ENCODE results near the gene PLAC9. TPM values are rescaled to one million over a fixed set of nuclear protein-coding genes. Genes with fewer than 3 reads are reported as not detected.

PLAC9 gene
- total RNA-seq, 1 donor from 2014 or later: not detected

DNA sequence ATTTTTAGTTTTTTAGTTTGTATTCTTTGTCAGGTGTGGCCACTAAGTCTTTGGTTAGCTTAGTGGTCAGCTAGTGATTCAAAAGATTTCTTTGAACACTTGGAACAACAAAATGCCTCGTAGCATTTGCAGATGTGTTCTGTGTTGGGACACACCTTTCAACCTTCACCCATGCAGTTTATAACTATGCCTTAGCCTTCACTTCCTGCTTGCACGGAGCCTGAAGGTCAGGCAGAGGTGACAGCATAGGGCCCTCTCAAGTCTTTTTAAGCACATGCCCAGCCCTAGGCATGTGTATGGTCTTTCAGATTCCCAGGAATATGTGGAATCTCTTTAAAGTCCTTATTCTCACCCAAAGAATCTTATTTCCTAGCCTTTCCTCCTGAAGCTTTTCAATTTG lies 17.6 kb downstream of the PLAC9 start:
- H3K4me1 Mint-ChIP-seq: no peaks in the 10 kb centered on the region
- H3K27ac Mint-ChIP-seq: no peak overlapping the region
- H3K9me3 Mint-ChIP-seq: peaks cover 9% of the 10 kb centered on the region
- DNase-seq (ENCODE audit: low spot score): no peak
- no peaks in the 10 kb centered on the region for H3K9me3 ChIP-seq (ENCODE audit: low read depth)
- H3K36me3 Mint-ChIP-seq: no peaks in the 10 kb centered on the region
- no peak overlapping the region for H3K4me2 ChIP-seq
- peaks cover 1% of the 10 kb centered on the region for H3K27me3 ChIP-seq
- H2AFZ ChIP-seq (replicated peaks): no peak overlapping the region
- no peaks in the 10 kb centered on the region for H4K20me1 ChIP-seq (ENCODE audit: low read depth)
- H3K4me3 Mint-ChIP-seq: no peak overlapping the region
- no peaks in the 10 kb centered on the region for H3K79me2 ChIP-seq (ENCODE audit: low read depth)
- H3K4me1 ChIP-seq: no peaks in the 10 kb centered on the region
- no peaks in the 10 kb centered on the region for H3K36me3 ChIP-seq
- H3F3A ChIP-seq (ENCODE audit: low read depth): no peaks in the 10 kb centered on the region
- H3K27me3 Mint-ChIP-seq (ENCODE audit: insufficient read depth, low read depth): no peaks in the 10 kb centered on the region
- no peak overlapping the region for H3K9ac ChIP-seq
- no peak overlapping the region for H3K27ac ChIP-seq
- H3K4me3 ChIP-seq: no peak overlapping the region
- TF ChIP-seq EZH2phosphoT487 (IDR thresholded peaks at IDR 0.05): no peak
- TF ChIP-seq, protein P1, sequence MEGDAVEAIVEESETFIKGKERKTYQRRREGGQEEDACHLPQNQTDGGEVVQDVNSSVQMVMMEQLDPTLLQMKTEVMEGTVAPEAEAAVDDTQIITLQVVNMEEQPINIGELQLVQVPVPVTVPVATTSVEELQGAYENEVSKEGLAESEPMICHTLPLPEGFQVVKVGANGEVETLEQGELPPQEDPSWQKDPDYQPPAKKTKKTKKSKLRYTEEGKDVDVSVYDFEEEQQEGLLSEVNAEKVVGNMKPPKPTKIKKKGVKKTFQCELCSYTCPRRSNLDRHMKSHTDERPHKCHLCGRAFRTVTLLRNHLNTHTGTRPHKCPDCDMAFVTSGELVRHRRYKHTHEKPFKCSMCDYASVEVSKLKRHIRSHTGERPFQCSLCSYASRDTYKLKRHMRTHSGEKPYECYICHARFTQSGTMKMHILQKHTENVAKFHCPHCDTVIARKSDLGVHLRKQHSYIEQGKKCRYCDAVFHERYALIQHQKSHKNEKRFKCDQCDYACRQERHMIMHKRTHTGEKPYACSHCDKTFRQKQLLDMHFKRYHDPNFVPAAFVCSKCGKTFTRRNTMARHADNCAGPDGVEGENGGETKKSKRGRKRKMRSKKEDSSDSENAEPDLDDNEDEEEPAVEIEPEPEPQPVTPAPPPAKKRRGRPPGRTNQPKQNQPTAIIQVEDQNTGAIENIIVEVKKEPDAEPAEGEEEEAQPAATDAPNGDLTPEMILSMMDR (IDR thresholded peaks at IDR 0.05): no peak
- TF ChIP-seq EZH2 (IDR thresholded peaks at IDR 0.05): no peak

DNA sequence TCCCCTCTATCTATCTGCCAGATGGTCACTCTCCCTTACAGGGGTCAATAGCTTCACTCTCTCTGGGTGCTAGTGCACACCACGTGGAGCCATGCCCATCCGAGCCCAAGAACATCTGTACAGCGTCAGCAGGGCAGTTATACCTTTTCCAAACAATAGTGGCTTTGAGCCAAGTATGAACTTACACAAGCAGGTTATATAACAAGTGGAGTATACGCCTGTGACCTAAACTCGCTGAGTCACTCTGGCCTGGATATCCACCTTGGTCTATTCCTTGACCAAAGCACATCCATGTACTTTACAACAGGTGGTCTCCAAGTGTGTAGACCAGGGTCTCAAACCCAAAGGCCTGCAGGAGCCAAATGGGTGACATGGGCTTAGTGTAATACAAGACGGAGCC lies 20.3 kb downstream of the PLAC9 start:
- H3K4me1 ChIP-seq: no peaks in the 10 kb centered on the region
- no peaks in the 10 kb centered on the region for H3K36me3 Mint-ChIP-seq
- H3K79me2 ChIP-seq (ENCODE audit: low read depth): no peaks in the 10 kb centered on the region
- DNase-seq (ENCODE audit: low spot score): no peak
- H3K9me3 ChIP-seq (ENCODE audit: low read depth): no peaks in the 10 kb centered on the region
- H3K4me3 Mint-ChIP-seq: no peak overlapping the region
- H3K27ac Mint-ChIP-seq: no peak overlapping the region
- no peaks in the 10 kb centered on the region for H3F3A ChIP-seq (ENCODE audit: low read depth)
- H3K9ac ChIP-seq: no peak overlapping the region
- no peak overlapping the region for H3K4me2 ChIP-seq
- peaks cover under 1% of the 10 kb centered on the region for H3K4me1 Mint-ChIP-seq
- TF ChIP-seq EZH2 (IDR thresholded peaks at IDR 0.05) (no peak), EZH2phosphoT487 (IDR thresholded peaks at IDR 0.05) (no peak)
- TF ChIP-seq, protein P1 (IDR thresholded peaks at IDR 0.05): no peak
- H2AFZ ChIP-seq (replicated peaks): no peak overlapping the region
- no peaks in the 10 kb centered on the region for H3K27me3 Mint-ChIP-seq (ENCODE audit: insufficient read depth, low read depth)
- H3K27me3 ChIP-seq: no peaks in the 10 kb centered on the region
- H4K20me1 ChIP-seq (ENCODE audit: low read depth): no peaks in the 10 kb centered on the region
- H3K4me3 ChIP-seq: no peak overlapping the region
- no peak overlapping the region for H3K27ac ChIP-seq
- no peaks in the 10 kb centered on the region for H3K36me3 ChIP-seq
- peaks cover 9% of the 10 kb centered on the region for H3K9me3 Mint-ChIP-seq

DNA sequence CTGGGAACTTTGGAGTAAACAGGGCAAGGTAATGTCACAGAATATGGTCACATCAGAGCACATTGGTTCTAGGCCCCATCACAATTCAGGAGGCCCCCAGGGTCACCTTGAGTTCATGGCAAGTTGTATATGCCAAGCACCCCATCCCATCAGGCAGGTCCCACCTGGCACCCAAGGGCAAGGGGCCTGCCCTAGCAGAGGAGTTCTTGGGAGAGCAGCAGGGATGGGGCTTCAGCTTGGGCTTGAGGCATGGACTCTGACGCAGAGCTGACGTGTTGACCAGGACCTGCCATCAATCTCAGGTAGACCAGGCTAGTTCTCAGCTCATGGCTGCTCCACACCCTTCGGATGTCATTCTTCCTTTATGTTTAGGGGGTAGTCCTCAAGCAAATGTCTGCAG lies 20.9 kb downstream of the PLAC9 start:
- H3K27me3 ChIP-seq: no peaks in the 10 kb centered on the region
- no peak for DNase-seq (ENCODE audit: low spot score)
- Mint-ChIP-seq H3K4me1 (peaks cover 7% of the 10 kb centered on the region), H3K4me3 (no peak overlapping the region), H3K27me3 (ENCODE audit: insufficient read depth, low read depth) (peaks cover under 1% of the 10 kb centered on the region), H3K27ac (no peak overlapping the region), H3K36me3 (no peaks in the 10 kb centered on the region), H3K9me3 (peaks cover 9% of the 10 kb centered on the region)
- no peak overlapping the region for H3K4me2 ChIP-seq
- no peak for TF ChIP-seq EZH2phosphoT487 (IDR thresholded peaks at IDR 0.05)
- no peak for TF ChIP-seq EZH2 (IDR thresholded peaks at IDR 0.05)
- TF ChIP-seq, protein P1 (IDR thresholded peaks at IDR 0.05): no peak
- H4K20me1 ChIP-seq (ENCODE audit: low read depth): no peaks in the 10 kb centered on the region
- H3K4me1 ChIP-seq: no peaks in the 10 kb centered on the region
- no peak overlapping the region for H3K9ac ChIP-seq
- H3K79me2 ChIP-seq (ENCODE audit: low read depth): no peaks in the 10 kb centered on the region
- H2AFZ ChIP-seq (replicated peaks): no peak overlapping the region
- no peak overlapping the region for H3K4me3 ChIP-seq
- H3K36me3 ChIP-seq: no peaks in the 10 kb centered on the region
- no peaks in the 10 kb centered on the region for H3K9me3 ChIP-seq (ENCODE audit: low read depth)
- no peaks in the 10 kb centered on the region for H3F3A ChIP-seq (ENCODE audit: low read depth)
- no peak overlapping the region for H3K27ac ChIP-seq

DNA sequence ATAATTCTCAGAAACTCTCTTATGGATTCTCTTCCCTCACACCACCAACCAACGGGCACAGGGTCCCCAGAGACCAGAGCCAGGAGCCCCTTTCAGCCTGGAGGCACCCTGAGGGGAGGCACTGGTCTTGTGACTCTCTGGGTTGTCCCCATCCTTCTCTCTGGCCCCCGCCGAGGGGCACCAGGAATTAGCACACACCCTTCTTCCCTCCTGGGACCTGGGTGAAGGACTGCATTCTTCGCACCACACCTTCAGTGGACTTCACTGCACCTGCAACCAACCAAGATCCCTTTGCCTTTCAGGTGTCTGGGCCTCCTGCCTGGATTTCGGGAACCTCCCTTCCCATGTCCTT lies 22.1 kb downstream of the PLAC9 start:
- H3K27ac Mint-ChIP-seq: no peak overlapping the region
- H3K36me3 Mint-ChIP-seq: no peaks in the 10 kb centered on the region
- H3K27ac ChIP-seq: no peak overlapping the region
- TF ChIP-seq, protein P1 (IDR thresholded peaks at IDR 0.05): no peak
- TF ChIP-seq EZH2 (IDR thresholded peaks at IDR 0.05): no peak
- TF ChIP-seq EZH2phosphoT487 (IDR thresholded peaks at IDR 0.05): no peak
- H3K4me1 ChIP-seq: no peaks in the 10 kb centered on the region
- no peaks in the 10 kb centered on the region for H3K9me3 ChIP-seq (ENCODE audit: low read depth)
- no peak overlapping the region for H3K4me3 ChIP-seq
- no peaks in the 10 kb centered on the region for H4K20me1 ChIP-seq (ENCODE audit: low read depth)
- H3K4me1 Mint-ChIP-seq: peaks cover 18% of the 10 kb centered on the region
- no peaks in the 10 kb centered on the region for H3F3A ChIP-seq (ENCODE audit: low read depth)
- no peak overlapping the region for H3K9ac ChIP-seq
- DNase-seq (ENCODE audit: low spot score): no peak
- no peaks in the 10 kb centered on the region for H3K79me2 ChIP-seq (ENCODE audit: low read depth)
- H3K9me3 Mint-ChIP-seq: peaks cover 2% of the 10 kb centered on the region
- peaks cover 2% of the 10 kb centered on the region for H3K27me3 Mint-ChIP-seq (ENCODE audit: insufficient read depth, low read depth)
- H3K27me3 ChIP-seq: no peaks in the 10 kb centered on the region
- no peak overlapping the region for H2AFZ ChIP-seq (replicated peaks)
- H3K4me2 ChIP-seq: no peak overlapping the region
- no peaks in the 10 kb centered on the region for H3K36me3 ChIP-seq
- H3K4me3 Mint-ChIP-seq: no peak overlapping the region

Data from neural progenitor cell (in vitro differentiated cells).